ENCODE results near the gene TUBA1C.
"Not testable (repeated sequence)": the region's sequence is repeated elsewhere in the genome, so short reads cannot be mapped to it uniquely, and the experiment has no call there.

TUBA1C gene

DNA sequence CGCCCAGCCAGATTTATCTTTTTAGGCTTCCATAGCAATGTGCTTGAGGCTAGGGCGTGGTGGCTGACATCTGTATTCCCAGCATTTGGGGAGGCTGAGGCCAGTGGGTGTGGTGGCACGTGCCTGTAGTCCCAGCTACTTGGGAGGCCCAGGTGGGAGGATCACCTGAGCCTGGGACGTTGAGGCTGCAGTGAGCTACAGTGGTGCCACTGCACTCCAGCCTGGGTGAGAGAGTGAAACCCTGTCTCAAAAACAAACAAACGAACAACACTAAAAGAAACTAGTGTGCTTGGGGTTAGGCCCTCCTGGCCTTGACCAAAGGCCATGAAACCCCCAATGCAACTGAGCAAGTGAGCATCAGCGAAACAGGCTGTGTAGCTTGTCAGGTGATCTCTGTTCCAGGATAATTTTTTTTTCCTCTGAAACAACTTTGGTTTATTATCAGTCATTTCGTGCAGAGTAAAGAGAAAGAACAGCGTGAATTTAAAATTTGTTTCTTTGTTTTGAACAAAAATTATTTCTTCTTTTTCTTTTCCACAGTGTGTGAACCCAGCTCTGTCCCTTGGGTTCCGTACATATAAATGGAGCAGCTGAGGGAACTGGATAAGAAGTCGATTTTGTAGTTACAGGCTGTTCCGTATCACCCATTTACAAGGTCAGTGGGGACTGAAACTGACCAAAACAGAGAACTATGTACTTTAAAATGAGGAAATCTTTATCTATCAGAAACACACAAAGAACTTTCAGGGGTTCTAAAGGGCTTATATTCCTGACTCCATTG is 8.8 kb upstream of the TUBA1C start:
- no peak for DNase-seq

DNA sequence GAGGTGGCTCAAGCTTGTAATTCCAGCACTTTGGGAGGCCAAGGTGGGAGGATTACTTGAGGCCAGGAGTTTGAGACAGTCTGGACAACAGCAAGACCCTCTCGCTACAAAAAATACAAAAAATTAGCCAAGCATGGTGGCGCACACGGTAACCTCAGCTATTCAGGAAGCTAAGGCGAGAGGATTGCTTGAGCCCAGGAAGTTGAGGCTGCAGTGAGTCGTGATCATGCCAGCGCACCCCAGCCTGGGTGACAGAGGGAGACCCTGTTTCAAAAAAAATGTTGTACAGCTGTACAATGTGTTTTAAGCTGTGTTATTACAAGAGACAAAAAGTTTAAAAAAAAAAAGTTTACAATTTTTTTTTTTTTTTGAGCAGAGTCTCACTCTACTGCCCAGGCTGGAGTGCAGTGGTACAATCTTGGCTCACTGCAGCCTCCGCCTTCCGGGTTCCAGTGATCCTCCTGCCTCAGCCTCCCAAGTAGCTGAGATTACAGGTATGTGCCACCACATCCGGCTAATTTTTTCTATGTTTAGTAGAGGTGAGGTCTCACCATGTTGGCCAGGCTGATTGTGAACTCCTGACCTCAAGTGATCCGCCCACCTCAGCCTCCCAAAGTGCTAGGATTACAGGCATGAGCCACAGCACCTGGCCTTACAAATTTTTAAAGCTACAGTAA is 7.2 kb upstream of the TUBA1C start:
- DNase-seq, result not testable (repeated sequence)

DNA sequence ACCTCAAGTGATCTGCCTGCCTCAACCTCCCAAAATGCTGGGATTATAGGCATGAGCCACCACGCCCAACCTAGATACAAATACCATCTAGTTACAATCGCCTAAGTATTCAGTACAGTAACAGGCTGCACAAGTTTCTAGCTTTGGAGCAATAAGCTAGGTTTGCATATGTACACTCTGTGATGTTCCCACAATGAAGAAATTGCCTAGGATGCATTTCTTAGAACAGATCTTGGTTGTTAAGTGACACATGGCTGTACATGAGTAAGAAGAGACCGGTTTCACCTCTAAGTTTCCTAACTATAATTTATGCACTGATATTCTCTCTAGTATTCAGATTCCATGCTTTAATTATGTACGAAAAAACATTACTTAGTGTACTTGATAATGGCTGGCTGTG is 5.4 kb upstream of the TUBA1C start:
- DNase-seq, result no peak

DNA sequence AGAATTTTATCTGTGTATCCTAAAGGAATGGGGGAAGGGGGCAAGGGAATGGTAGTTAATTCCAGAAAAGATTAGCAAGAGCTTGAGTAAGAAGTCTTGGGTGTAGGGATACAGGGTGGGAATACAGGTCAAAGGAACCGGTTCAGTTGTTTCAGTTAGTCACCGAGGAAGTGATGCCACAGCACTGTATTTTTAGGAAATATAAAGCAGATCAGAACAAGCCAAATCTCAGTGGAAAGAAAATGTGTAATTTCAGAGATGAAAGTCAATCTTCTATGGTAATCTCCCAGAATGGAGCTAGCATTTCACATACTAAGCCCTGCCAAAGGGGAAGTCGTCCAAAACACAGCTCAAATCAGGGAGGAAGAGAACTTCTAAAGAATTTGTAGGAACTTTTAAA is 4.7 kb upstream of the TUBA1C start:
- no peak for DNase-seq

DNA sequence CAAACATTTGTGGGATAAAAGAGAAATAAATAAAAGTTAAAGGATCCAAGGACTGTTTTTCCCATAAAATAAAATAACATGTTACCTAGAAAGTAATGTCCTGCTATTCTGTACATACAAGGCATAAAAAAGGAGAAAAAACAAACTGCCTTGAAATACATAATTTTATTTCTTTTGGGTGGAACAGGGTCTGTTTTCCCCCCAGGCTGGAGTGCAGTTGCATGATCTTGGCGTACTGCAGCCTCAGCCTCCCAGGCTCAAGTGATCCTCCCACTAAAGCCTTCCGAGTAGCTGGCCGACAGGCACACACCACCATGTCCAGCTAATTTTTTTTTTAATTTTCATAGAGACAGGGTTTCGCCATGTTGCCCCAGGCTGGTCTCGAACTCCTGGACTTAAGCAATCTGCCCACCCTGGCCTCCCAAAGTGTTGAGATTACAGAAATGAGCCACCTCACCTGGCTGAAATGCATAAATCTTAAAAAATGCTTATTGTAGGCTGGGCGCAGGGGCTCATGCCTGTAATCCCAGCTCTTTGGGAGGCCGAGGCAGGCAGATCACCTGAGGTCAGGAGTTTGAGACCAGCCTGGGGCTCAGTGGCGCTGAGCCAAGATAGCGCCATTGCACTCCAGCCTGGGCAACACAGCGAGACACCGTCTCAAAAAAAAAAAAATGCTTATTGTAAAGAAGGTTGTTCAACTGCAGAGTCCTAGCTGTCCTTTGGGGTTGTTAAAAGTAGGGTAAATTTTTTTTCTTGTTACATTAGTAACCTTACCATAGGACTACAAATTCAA is 4.1 kb upstream of the TUBA1C start:
- no peak for DNase-seq

DNA sequence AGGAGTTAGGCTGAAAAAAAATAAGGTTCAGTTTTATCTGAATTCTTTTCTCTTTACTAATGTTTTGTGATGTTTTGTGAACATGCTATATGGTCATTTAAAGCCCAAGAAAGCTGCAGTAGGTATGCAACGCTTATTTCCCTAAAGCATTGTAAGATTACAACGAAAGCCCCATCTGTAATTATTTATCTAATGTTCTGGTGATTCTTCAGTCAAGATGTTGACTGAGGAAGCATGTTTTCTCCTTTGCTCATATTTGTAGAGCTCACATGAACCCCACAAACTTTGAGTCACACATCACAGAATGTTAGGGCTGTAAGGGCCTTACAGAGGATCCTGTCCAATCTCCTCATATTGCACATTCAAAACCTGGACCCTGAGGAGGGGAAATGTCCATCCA is 3.2 kb upstream of the TUBA1C start:
- DNase-seq, result no peak

DNA sequence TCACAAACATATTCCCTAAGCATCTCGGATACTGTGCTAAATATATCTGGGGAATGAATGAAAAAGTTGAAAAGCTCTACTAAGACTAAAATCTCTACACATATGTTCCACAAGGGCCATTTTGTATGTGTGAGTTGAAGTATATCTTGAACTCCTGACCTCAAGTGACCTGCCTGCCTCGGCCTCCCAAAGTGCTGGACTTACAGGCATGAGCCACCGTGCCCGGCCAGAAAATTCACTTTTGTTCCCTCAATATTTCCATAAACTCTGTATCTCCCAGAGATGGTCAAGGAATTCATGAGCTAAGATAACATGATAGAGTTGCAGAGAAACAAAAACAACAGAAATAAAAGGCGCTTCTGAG is 1.5 kb upstream of the TUBA1C start:
- DNase-seq, result no peak

DNA sequence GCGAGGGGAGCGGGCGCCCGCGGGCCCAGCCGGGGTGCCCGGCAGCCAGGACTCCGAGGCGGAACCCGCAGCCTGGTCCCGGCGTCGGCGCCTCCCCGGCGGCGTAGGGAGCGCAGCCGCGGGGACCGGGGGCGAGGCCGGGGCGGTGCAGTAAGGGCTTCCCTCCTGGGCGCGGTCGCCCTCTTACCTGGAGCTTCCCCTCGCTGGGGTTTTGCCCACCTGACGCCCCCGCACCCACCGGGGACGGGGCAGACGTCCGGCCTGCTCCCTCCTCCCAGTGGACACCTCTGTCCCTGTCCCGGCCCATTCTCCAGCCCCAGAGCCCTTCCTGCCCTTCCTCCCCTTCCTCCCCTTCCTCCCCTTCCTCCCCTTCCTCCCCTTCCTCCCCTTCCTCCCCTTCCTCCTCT is 413 bp upstream of the TUBA1C start:
- no peak for DNase-seq

DNA sequence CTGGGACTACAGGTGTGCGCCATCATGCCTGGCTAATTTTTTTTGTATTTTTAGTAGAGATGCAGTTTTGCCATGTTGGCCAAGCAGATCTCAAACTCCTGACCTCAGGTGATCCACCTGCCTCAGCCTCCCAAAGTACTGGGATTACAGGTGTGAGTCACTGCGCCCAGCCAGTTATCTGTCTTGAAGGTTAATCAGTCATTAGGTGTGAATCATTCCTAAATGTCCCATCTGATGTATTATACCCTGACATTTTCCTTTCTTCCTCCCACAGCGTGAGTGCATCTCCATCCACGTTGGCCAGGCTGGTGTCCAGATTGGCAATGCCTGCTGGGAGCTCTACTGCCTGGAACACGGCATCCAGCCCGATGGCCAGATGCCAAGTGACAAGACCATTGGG is 4.3 kb downstream of the TUBA1C start:
- not testable (repeated sequence) for DNase-seq

DNA sequence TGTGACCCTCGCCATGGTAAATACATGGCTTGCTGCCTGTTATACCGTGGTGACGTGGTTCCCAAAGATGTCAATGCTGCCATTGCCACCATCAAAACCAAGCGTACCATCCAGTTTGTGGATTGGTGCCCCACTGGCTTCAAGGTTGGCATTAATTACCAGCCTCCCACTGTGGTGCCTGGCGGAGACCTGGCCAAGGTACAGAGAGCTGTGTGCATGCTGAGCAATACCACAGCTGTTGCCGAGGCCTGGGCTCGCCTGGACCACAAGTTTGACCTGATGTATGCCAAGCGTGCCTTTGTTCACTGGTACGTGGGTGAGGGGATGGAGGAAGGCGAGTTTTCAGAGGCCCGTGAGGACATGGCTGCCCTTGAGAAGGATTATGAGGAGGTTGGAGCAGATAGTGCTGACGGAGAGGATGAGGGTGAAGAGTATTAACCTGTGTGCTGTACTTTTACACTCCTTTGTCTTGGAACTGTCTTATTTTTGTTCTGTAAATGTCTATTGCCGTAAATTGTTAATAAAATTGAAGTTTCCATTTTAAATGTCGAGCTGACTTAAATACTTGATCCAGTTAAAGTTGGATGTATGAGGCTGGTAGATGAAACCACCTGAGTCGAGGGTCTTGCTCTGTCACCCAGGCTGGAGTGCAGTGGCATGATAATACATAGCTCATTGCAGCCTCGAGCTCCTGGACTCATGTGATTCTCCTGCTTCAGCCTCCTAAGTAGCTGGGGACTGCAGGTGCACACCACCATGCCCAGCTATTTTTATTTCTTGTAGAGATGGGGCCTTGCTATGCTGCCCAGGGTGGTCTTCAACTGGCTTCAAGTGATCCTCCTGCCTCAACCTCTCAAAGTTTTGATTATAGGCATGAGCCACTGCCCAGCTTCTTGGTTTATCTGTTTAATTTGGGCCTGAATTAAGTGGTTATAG is 8.2 kb downstream of the TUBA1C start:
- no peak for DNase-seq

DNA sequence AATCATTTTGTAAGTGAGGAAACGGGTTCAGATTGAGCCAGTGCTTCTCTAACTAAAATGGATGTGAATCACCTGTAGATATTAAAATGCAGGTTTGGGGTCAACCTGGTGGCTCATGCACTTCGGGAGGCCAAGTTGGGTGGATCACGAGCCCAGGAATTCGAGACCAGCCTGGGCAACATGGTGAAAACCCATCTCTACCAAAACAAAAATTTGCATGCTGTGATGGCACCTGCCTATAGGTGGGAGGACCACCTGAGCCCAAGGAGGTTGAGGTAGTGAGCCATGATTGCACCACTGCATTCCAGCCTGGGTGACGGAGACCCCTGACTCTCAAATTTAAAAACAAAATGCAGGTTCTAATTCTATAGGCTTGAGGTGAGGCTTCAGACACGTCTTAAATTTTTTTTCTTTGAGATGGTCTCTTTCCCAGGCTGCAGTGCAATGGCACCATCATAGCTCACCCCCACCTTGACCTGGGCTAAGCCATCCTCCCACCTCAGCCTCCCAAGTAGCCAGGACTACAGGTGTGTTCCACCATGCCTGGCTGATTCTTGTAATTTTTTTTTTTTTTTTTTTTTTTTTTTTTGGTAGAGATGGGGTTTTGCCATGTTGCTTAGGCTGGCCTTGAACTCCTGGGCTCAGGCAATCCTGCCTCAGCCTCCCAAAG is 9.0 kb downstream of the TUBA1C start:
- no peak for DNase-seq

DNA sequence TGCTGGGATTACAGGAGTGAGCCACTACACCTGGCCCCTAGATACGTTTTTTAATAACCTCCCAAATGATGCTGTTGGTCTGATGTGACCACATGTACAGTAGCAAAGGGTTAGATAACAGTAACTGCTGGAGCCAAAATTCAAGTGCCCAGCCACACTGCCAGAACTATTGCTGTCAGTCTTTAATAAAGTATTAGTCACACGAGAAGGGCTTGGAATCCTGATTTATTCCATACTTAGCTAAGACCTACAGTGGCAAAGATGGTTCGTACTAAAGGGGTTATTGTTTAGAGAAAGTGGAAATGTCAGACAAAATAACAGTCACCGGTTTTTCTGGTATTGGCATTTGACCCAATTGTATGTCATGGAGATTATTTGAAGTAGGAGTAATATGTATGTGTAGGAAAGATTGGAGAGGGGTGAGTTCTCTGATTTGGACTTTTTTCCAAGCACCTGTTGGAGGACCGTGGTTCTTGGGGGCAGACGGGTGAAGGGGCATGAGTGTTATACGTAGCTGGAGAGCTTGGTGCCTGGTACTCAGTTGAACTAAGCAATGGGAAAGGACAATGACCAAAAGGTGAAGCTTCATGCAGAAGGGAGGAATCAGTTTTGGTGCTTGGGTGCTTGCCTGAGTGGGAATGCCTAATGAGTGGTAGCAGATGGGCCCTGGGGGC is 9.7 kb downstream of the TUBA1C start:
- no peak for DNase-seq

DNA sequence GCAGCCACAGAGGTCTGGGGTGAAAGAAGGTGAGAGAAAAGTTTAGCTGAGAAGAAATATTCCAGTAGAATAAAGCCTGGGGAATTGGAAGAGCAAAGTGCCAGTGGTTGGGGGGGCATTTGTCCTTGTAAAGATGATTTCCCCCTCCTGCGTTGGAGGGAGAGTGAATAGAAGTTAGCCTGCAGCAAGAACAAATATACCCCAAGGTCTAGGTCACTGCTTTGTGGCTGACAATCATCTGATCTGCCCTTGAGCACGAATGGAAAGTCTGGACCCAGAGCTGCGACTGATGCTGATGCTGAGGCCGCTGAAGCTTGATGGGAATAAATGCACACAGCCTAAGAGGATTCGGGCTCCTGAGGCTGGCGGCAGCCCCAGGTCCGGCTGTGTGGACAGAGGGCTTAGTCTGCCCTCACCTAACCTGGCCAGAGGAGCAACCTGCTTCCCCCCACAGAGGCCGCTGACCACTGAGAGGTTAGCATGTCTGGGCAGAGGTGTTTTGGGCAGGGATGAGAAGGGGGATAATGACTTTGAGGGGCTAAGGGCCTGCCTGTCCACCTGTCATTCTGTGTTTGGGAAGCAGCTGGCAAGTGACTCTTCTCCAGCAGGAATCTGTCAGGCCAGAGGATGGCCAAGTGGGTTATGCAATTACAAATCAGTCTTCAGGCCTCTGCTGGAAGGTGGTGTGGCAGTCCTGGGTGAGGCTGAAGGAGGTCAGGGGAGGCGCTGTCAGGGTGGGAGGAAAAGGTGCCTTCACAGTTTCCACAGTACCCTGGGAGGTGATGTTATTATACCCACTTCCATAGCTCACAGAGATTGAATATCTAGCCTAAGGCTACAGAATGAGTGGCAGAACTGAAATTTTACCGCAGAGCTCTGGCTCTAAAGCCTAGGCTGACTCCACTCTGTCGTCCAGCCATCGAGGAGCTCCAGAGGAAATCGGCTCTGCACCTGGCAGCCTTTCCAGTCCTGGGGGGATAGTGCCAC is 11.7 kb downstream of the TUBA1C start:
- no peak for DNase-seq

DNA sequence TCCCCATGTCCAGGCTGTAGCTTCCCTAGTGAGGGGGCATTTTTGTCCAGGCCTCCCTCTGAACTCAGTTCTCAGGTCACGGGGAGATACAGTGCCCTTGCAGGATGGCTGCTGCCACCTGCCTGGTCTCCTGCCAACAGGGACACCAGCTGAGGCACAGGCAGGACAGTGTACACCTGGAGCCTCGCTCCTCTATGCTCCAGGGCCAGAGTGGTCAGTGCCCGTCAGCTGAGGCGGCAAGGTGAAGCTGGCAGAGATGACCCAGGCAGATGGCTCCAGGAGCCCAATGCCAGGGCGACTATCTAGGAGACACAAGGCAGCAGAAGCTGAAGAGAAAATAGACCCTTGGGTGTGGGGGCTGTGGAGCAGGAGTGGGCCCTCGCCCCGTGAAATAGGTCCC is 12.6 kb downstream of the TUBA1C start:
- no peak for DNase-seq

DNA sequence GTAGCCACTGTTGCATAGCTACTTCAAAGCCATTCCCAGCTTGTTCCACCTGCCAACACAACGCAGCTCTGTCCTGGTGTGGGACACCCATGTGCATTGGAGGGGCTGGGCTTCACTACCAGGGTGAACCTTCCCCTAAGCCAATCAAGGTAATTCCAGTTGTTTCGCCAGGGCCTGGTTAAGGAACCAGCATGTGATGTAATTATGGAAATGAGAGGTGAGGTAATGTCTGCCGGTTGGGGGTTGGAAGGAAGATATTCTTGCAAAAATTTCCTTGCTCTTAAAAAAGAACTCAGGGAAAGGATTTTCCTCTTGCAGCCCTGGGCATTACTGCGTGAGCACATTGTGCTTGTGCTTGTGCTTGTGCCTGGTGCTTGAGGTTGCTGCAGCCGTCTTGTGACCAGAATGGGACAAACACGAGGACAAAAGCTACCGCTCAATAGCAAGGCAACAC is 14.9 kb downstream of the TUBA1C start:
- no peak for DNase-seq

DNA sequence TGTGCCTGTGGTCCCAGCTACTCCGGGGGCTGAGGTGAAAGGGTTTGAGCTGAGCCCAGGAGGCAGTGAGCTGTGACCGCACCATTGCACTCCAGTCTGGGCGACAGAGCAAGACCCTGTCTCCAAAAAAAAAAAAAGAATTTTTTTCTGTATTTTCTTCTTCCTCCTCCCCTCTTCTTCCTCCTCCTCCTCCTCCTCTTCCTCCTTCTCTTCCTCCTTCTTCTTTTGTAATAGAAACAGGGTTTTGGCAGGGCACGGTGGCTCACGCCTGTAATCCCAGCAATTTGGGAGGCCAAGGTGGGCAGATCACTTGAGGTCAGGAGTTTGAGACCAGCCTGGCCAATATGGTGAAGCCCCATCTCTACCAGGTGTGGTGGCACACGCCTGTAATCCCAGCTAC is 15.7 kb downstream of the TUBA1C start:
- not testable (repeated sequence) for DNase-seq

DNA sequence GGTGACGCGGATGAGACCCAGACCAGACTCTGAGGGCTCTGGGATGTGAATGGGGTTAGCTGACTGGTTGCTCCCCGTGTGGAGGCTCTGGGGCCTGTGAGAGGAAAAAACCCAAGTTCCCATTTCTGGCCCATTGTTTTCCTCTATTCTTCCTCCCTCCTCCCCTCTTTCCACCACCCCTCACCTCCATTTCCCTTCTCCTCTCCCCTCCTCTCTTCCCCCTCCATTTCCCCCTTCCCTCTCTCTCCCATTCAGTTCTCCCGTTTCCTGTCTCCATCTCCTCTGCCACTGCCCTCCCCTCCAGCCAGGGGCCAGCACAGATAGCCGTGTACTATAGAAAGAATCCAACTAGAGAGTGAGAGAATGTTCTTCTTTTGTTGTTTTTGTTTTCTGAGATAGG is 17.4 kb downstream of the TUBA1C start:
- DNase-seq, result no peak

DNA sequence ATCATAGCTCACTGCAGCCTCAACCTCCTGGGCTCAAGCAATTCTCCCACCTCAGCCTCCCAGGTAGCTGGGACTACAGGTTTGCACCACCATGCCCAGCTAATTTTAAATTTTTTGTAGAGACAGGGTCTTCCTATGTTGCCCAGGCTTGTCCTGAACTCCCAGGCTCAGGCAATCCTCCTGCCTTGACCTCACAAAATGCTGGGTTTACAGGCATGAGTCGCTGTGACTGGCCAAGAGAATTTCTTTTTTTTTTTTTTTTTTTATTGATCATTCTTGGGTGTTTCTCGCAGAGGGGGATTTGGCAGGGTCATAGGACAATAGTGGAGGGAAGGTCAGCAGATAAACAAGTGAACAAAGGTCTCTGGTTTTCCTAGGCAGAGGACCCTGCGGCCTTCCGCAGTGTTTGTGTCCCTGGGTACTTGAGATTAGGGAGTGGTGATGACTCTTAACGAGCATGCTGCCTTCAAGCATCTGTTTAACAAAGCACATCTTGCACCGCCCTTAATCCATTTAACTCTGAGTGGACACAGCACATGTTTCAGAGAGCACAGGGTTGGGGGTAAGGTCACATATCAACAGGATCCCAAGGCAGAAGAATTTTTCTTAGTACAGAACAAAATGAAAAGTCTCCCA is 18.0 kb downstream of the TUBA1C start:
- not testable (repeated sequence) for DNase-seq

DNA sequence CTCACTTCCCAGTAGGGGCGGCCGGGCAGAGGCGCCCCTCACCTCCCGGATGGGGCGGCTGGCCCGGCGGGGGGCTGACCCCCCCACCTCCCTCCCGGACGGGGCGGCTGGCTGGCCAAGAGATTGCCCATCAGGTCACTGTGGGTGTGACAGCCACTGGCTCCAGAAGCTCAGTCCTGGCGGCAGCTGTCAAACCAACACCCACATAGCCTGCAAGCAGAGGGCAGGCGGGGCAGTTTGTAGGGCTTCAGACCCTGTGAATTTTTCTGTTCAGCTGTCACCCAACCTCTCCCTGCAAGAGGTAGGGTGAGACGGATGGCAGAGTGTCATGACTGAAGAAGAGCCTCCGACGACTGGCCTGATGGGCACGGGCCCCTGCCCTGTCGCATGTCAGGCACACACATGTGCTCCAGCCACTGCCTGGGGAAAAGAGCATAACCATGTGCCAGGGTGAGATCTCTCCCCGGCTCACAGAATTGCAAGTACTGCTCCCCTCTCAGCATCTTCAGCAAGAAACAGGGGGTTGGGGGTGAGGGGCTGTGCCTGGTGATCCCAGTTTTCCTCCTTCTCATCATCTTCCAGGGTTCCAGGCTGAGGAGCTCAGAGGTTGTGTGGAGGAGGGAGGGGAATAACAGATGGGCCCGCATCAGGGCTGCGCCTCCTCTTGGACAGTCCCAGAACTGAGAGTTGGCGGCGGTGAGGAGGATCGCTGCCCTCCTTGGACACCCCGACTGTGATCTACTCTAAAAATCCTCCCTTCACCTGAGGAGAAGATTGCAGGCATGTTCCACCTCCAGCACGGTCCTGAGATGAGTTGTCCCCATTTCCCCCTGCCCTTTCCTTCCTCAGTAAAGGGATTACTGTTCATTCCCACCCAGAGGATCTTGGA is 18.9 kb downstream of the TUBA1C start:
- DNase-seq, result no peak
